Daoy (cell line): Measurements from ENCODE around the gene LRP1. TPM values are rescaled to one million over a fixed set of nuclear protein-coding genes. Genes with fewer than 3 reads are reported as not detected.

ENCODE experiments used
- DNase-seq: peaks from one replicate; pipeline ENCODE4 v3.0.0-alpha.2; 2015; ENCODE audit warnings: low read depth
- total RNA-seq: library from RNA; depleted of rRNA; stranded (reverse); fragments of >200 nt; shearing (Covaris generic); gene quantifications from 2 replicates; pipeline ENCODE4 v1.2.3, GENCODE V29; 2014

LRP1 gene
- total RNA-seq, 1 experiment from 2014 or later = 2.8 TPM

DNA sequence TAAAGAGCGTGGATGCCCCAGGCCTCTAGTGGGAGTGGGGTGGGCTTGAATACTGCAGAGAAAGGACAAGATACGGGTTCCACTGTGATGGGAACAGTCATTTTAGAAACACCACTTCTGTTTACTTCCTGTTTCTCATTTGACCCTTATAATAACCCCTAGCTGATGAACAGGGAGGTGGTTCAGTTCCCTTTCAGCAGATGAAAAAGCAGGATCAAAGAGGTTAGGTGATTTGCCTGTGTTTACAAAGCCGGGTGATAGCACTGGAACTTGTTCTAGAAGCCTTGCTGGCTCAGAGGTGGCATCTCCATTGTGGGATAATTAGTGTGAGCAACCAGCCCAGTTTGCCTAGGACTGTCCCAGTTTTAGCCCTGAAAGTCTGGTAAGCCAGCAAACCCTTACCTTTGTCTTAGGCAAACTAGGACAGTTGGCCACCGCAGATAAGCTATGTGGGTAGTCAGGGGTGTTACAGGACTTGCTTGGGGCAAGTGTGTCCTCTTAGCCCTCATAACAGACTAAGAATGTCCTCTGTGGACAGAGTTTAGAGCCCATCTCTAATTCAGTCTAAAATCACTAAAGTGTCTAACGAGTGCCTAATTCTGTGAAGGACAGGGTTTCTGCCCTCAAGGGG lies 26.6 kb downstream of the LRP1 start:
- no peak for DNase-seq

DNA sequence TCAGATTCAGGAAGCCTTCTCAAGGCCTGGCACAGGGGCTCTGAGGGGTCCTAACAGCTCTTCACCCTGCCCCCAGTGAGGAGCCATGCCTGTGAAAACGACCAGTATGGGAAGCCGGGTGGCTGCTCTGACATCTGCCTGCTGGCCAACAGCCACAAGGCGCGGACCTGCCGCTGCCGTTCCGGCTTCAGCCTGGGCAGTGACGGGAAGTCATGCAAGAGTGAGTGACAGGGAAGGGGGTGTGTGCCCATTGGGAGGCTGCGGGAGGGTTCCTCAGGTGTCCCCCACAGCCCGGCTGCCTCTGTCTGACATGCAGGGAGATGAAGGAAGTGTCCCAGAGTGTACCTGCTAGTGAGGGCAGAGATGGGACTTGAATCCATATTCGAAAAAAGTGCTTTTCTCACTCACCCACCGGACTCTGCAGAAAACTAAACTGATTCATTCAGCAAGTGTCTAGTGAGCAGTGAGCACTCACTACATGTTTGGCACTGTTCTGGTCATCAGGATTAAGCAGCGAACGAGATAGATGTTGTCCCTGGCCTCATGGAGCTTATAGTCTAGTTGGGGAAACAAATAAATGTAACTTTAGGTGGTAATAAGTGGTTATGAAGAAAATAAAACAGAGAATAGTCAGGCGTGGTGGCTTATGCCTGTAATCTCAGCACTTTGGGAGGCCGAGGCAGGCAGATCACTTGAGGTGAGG lies 28.6 kb downstream of the LRP1 start:
- DNase-seq = no peak

DNA sequence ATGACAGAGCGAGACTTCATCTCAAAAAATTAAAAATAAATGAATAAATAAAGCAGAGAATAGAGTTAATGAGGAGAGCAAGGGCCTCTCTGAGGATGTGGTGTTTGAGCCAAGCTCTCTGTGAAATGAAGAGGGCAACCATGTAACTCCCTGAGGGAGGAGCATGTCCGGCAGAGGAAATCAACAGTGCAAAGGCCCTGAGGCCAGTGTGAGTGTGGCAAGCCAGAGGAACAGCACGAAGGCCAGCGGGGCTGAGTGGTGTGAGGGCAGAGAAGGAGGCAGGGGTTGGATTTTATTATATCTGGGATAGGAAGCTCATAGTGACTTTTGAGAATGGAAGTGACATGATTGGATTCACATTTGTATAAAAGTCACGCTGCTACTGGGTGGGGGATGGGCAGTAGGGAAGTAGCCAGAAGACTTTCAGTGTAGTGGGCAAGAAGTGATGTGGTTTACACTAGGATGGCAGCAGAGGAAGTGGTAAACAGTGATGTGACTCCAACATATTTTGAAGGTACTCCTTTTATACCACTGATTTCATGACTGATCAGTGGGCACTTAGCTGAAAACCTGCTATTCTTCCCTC lies 29.4 kb downstream of the LRP1 start:
- no peak for DNase-seq

DNA sequence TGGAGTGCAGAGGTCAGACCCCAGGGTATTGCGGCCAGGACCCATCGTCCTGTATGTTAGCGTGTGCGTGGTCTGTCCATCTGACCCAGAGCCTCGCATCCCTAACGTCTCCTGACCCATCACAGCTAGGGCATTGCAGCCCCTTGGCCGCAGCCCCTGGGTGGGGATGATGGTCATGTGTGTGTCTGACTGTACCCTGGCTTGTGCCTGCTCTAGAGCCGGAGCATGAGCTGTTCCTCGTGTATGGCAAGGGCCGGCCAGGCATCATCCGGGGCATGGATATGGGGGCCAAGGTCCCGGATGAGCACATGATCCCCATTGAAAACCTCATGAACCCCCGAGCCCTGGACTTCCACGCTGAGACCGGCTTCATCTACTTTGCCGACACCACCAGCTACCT lies 29.9 kb downstream of the LRP1 start:
- DNase-seq = no peak

DNA sequence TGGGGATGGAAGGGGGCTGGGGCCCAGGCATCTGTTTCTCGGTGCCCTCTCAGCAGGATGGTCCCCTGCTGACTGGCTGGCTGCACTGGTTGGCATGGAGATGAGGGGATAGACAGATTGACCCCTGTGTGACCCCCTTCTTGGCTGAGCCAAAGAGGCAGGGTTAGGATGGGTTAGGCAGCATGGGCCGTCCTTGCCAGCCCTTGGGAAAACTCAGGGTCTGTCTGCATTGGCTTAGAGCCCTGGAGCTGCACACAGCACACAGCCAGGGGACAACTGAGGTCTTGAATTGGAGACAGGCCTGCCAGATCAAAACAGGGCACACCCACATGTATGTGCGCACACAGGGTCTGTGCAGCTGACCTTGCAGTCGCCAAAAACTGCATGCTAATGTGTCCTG lies 30.4 kb downstream of the LRP1 start:
- no peak for DNase-seq

DNA sequence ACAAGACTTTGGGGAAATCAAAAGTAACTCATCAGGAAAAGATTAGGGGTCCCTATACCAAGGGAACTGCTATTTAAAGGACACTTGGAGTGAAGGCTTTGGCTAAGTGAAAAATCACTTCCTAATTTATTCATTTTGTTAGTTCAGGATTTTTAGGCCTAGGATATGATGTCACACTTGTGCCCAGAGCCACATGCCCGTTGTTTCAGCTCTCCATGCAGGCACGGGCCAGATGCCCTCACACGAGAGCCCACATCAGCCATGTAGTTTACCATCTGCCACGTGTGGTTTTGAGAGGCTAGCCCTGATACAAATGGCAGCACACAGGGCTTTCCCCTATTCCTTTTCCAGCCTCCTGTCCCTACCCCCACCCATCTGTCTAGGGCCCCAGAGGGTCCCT lies 31.0 kb downstream of the LRP1 start:
- no peak for DNase-seq

DNA sequence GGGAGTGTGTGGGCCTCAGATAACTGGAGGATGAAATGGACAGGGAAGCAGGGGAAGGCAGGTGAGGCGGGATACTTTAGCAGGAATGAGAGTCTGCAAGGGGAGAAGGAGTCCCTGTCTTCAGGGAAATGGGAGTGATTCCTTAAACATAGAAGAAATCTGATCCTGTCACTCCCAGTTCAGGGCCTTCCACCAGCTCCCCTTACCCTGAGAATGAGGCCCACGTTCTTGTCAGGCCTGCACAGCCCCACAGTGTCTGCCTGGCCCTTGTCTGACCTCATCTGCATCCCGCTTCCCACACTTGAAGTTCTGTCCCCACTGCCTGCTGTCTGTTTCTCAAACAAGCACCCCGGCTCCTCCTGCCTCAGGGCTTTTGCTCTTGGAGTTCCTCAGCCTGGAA lies 31.8 kb downstream of the LRP1 start:
- DNase-seq = no peak

DNA sequence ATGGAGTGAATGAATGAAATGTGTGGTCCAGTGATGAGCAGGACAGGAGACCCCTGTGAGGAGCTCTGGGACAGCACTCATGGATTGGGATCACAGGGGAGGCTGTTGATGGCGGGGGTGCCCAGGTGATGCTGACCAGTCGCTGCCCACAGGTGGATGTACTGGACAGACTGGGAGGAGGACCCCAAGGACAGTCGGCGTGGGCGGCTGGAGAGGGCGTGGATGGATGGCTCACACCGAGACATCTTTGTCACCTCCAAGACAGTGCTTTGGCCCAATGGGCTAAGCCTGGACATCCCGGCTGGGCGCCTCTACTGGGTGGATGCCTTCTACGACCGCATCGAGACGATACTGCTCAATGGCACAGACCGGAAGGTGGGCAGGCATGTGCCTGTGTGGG lies 32.5 kb downstream of the LRP1 start:
- DNase-seq = no peak

DNA sequence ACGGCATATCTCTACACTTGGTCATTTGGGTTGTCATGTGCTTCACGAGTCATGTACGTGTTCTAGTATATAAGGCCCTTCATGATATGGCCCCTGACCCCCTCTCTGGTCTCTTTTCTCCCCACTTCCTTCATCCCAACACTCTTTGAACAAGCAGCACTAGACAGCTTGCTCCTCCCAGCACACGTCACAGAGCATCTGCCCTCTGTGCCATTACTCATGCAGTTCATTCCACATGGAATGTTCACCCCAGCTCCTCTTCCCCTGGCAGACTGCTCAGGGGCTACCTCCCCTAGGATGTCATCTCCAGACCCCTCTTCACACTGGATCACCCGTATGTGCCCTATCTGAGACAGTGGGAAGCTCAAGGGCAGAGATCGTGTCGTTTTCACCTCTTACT lies 33.2 kb downstream of the LRP1 start:
- no peak for DNase-seq

DNA sequence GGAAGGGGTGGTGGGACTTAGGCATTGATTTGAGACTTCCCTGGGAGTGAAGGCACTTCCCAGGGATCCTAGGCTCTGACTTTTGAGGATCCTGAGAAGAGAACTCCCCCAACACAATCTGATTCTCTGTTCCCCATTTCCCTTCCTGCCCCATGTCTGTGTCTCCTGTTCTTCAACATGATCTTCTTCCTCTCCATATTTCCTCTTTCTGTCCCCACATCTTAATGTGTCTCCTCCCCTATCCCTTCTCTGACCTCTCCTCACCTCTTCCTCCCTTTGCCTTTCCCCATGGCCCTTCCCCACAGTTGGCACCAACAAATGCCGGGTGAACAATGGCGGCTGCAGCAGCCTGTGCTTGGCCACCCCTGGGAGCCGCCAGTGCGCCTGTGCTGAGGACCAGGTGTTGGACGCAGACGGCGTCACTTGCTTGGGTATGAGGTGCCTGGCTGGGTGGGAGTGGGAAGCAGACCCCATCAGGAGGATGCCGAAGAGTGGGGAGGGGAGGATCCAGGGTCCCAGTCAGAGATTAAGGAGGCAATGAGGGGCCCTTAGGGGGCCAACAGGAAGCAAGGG lies 34.4 kb downstream of the LRP1 start:
- DNase-seq = no peak

DNA sequence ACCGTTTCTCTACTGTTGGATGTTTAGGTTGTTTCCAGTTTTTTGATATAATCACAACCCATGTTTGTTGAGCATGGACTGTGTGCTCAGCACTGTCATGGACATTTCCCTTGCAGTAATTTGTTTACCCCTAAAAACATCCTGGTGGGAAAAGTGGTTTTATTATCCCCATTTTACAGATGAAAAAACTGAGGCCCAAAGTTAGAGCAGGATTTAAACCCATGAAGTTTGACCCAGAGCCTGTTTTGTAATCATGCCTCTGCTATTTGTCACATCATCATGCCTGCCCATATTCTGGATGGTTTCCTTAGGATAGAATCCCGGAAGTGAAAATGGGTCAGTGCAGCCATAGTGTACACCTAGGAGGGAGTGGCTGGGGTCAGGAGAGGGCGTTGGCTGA lies 36.2 kb downstream of the LRP1 start:
- no peak for DNase-seq

DNA sequence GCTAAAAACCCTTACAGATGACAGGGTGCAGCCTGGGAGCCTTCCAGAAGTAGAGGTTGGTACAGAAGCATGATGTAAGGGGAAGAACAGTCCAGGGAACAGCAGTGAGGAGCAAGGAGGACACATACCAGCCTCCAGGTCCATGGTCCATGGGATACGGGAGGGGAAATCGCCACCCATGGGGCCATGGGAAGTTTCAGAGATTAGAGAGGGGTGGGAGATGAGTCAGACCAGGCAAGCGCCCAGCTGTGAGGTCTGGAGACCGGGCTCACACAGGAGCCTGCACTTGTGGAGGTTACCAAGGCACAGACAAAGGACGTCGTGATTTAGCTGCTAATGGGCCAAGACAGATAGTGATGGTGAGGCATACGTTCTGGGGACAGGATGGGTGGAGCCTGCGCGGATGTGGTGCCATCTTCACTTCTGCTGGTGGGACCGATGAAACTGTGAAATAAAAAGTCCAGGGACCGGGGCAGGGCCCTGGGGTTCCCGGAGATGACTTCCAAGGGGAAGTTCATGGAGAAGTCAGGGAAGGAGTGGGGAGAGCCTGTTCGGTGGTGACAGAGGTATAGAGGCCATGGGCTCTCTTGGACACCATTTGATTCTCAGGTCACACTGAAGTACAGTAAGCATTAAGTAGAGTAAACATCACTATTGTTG lies 36.8 kb downstream of the LRP1 start:
- peak; percentile 69 for DNase-seq

DNA sequence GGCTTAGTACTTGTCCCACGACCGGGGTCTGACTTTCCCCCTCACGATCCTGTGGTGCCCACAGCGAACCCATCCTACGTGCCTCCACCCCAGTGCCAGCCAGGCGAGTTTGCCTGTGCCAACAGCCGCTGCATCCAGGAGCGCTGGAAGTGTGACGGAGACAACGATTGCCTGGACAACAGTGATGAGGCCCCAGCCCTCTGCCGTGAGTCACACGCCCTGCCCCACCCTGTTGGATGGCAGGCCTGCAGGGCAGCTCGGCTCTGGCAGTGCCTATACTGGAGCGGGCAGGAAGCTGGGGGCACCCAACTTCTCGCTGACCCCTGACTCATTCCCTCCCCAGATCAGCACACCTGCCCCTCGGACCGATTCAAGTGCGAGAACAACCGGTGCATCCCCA lies 37.5 kb downstream of the LRP1 start:
- peak; percentile 82 for DNase-seq

DNA sequence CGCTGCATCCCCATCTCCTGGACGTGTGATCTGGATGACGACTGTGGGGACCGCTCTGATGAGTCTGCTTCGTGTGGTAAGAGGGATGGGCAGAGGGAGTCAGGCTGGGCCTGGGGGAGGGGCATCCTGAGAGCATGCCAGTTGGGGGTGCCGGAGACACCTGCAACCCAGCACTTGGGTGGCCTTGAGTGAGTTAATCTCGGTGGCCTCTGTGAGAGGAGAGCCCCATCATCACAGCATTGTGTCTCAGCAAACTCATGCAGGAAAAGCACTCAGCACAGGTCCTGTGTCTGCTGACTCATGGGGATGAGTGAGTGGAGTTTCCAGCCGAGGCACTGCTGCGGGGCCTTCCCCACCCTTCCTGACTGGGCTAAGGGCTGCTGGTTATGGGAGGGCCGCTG lies 38.7 kb downstream of the LRP1 start:
- DNase-seq = peak; percentile 91

DNA sequence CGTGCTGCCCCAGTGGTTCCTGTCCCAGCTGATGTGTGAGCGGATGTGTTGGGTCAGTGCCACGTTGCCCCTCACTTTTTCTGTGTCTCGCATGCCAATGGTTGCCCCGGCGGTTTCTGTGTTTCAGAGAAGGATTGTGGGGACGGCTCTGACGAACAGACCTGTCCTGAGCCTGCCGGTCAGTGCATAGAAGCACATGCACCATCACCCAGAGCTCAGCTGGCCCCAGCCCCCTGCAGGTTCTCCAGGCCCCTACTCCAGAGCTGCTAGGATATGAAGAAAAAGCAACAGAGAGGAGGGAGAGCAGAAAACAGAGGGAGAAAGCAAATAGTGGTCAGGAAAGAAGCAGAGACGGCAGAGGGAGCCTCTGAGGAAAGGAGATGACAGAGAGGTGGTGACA lies 39.8 kb downstream of the LRP1 start:
- no peak for DNase-seq

DNA sequence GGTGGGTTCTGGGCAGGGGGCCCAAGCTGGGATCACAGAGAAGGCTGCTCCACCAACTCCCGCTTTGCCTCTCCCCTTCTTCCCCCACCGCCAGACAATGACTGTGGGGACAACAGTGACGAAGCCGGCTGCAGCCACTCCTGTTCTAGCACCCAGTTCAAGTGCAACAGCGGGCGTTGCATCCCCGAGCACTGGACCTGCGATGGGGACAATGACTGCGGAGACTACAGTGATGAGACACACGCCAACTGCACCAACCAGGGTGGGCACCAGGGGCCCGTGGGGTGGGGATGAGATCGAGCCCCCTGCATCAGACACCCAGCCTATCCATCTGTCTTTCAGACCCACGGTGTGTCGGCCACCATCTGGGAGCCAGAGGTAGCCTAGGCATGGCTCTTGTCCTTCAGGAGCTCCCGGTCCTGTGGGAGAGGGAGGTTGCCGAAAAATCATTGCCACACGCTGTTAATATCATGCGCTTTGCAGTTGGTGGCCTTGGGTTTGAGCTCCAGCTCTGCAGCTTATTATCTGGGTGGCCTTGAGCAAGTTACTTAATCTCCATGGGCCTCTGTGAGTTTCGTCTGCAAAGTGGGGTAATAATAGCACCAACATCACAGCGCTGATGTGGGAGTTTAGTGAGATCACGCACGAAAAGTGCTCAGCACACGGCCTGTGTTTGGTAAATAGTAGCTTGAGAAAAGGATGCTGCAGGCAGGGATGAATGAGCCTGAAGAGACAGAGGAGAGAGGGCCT lies 40.9 kb downstream of the LRP1 start:
- DNase-seq = no peak

DNA sequence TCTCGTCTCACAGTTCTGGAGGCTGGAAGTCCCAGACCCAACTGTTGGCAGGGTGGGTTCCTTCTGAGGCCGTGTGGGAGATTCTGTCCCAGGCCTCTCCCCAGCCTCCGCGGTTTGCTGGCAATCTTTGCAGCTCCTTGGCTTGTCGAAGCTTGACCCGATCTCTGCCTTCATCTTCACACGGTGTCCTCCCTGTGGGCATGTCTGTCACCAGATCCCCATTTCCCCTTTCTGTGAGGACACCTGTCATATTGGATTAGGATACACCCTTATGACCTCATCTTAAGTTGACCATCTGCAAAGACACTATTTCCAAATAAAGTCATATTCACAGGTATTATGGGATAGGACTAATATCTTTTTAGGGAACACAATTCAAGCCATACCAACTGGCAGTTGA lies 41.7 kb downstream of the LRP1 start:
- DNase-seq = no peak

DNA sequence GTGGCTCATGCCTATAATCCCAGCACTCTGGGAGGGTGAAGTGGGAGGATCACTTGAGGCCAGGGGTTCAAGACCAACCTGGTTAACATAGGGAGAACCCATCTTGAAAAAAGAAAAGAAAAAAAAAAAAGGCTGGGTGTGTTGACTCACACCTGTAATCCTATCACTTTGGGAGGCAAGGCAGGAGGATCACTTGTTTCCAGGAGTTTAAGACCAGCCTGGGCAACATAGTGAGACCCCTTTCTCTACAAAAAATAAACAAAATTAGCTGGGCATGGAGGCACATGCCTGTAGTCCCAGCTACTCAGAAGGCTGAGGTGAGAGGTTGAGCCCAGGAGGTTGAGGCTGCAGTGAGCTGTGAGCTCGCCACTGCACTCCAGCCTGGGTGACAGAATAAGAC lies 42.1 kb downstream of the LRP1 start:
- no peak for DNase-seq

DNA sequence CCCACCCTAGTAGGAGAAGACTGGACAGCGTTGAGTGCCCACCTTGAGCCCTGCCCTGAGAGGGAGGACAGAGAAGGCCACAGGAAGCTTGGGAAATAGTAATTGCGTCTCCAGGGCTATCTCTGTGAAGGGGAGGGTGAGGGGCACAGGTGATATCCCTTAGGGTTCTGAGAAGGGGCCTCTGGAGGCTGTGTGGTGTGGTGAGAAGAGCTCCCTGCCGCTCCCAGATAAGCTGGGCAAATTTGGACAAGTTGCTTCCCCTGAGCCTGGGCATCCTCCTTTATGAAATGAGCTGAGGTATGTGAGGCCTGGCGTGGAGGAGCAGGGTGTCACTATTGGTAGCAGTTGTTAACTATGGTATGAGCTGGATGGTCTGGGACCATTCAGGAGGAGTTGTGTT lies 42.6 kb downstream of the LRP1 start:
- DNase-seq = no peak

DNA sequence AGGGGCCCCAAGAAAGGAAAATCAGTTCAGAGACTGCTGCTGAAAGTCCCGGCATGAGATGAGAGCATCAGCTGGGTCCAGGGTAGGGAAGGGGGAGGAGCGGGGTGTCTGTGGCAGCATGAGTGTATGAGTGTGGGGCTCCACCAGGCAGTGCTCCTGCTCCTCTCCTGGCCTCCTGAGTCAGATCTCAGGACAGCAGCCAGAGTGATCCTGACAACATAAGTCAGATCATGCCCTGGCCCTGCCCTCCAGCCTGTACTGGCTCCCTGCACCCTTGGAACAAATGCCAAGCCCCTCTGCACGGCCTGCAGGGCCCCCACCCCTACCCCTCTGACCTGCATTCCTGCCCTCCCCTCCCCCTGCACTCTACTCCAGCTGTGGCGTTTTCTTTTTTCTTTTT lies 43.4 kb downstream of the LRP1 start:
- DNase-seq = no peak

DNA sequence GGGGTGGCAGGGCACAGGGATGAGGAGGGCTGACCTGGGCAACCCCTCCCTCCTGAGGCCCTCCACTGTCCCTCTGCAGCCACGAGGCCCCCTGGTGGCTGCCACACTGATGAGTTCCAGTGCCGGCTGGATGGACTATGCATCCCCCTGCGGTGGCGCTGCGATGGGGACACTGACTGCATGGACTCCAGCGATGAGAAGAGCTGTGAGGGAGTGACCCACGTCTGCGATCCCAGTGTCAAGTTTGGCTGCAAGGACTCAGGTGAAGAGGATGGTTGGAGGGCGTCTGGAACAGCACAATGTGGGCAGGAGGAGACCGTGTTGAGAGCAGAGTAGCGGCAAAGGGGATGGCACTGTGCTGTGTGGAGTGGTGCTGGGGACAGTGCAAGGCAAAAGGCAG lies 44.8 kb downstream of the LRP1 start:
- DNase-seq = peak; percentile 38

DNA sequence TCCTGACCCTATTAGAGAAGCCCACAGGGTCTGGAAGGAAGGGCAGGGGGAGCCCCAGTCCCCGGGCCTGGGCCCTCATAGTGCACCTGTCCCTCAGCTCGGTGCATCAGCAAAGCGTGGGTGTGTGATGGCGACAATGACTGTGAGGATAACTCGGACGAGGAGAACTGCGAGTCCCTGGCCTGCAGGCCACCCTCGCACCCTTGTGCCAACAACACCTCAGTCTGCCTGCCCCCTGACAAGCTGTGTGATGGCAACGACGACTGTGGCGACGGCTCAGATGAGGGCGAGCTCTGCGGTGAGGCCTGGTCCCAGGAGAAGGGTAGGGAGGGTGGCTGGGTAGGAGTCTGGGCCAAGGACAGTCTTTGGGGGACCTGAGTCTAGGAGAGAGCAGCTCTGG lies 45.4 kb downstream of the LRP1 start:
- DNase-seq = no peak
